ENCODE data around the gene SELENOK. TPM values are rescaled to one million over a fixed set of nuclear protein-coding genes. Genes with fewer than 3 reads are reported as not detected.

Gene SELENOK
- total and polyA plus RNA-seq, 10 donors = 28.4 to 84.0 (median 42.3) TPM

DNA sequence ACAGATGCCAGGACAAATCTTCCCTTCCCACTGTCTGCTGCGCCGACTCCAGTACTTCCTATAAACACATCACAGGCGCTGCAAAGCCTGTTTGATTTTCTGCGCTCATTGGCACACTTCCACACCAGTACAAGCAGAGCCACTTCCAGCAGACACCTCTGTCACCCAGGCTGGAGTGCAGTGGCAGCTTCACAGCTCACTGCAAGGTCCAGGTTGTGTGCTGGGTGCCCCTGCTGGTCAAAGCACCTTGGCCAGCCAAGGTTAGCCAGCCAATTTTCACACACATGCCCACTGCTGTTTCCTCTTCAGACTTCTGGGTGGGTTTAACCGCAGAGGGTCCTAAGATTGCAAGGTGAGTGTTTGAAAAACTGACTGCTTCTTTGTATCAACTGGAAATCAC, 50.4 kb downstream of the SELENOK start:
- Histone ChIP-seq H3K4me3 (no peak overlapping the region), H3K27me3 (replicated peaks in 1 of 7) (peaks cover 0 to 31% (median 17%) of the 10 kb centered on the region in 7 donors), H3K9me3 (no peaks in the 10 kb centered on the region), H3K27ac (no peak overlapping the region), H3K4me1 (peaks cover 0 to 25% (median 11%) of the 10 kb centered on the region in 6 donors), H3K36me3 (no peaks in the 10 kb centered on the region)
- 86 to 94% (median 89%) methylated on average over 5 of the region's 5 CpGs for WGBS, 5 donors
- TF ChIP-seq, protein P1, sequence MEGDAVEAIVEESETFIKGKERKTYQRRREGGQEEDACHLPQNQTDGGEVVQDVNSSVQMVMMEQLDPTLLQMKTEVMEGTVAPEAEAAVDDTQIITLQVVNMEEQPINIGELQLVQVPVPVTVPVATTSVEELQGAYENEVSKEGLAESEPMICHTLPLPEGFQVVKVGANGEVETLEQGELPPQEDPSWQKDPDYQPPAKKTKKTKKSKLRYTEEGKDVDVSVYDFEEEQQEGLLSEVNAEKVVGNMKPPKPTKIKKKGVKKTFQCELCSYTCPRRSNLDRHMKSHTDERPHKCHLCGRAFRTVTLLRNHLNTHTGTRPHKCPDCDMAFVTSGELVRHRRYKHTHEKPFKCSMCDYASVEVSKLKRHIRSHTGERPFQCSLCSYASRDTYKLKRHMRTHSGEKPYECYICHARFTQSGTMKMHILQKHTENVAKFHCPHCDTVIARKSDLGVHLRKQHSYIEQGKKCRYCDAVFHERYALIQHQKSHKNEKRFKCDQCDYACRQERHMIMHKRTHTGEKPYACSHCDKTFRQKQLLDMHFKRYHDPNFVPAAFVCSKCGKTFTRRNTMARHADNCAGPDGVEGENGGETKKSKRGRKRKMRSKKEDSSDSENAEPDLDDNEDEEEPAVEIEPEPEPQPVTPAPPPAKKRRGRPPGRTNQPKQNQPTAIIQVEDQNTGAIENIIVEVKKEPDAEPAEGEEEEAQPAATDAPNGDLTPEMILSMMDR (IDR thresholded peaks at IDR 0.05 in 8 of 11, conservative IDR thresholded peaks at IDR 0.05 in 3 of 11) = no peak
- TF ChIP-seq POLR2AphosphoS5 (IDR thresholded peaks at IDR 0.05) (no peak), POLR2A (IDR thresholded peaks at IDR 0.05) (no peak)
- DNase-seq = no peak
- intact Hi-C loops (cut with DNase I; ENCODE audit: low total_unique reads) = no loop called here

DNA sequence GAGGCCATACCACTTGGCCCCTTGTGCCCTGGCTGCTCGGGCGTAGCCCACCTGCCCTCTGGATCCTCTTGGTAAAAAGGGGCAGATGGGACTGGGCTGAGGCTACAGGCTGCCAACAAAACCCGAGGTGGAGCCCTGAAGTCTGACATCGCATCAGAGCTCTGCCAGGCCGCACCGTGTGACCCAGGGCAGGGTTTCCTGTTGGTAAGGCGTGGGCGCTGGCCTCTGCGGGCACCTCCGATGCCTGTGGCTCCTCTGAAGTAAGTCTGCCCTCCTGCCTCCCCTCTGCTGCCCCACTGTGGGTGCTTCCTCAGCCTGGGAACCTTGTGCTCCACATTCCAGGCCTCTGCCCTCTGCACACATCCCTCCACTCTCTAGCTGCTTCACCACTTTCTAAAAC, 54.3 kb downstream of the SELENOK start:
- Histone ChIP-seq H3K27me3 (replicated peaks in 1 of 7) (no peaks in the 10 kb centered on the region), H3K36me3 (no peaks in the 10 kb centered on the region), H3K4me3 (no peak overlapping the region), H3K9me3 (no peaks in the 10 kb centered on the region), H3K4me1 (peaks cover 0 to 6% (median 0%) of the 10 kb centered on the region in 6 donors), H3K27ac (no peak overlapping the region)
- DNase-seq = no peak
- intact Hi-C loops (cut with DNase I; ENCODE audit: low total_unique reads) = no loop called here
- TF ChIP-seq POLR2AphosphoS5 (IDR thresholded peaks at IDR 0.05) (no peak), POLR2A (IDR thresholded peaks at IDR 0.05) (no peak)
- TF ChIP-seq, protein P1 (IDR thresholded peaks at IDR 0.05 in 8 of 11, conservative IDR thresholded peaks at IDR 0.05 in 3 of 11) = no peak
- 59 to 75% (median 64%) methylated on average over 7 to 10 of the region's 10 CpGs for WGBS, 5 donors

DNA sequence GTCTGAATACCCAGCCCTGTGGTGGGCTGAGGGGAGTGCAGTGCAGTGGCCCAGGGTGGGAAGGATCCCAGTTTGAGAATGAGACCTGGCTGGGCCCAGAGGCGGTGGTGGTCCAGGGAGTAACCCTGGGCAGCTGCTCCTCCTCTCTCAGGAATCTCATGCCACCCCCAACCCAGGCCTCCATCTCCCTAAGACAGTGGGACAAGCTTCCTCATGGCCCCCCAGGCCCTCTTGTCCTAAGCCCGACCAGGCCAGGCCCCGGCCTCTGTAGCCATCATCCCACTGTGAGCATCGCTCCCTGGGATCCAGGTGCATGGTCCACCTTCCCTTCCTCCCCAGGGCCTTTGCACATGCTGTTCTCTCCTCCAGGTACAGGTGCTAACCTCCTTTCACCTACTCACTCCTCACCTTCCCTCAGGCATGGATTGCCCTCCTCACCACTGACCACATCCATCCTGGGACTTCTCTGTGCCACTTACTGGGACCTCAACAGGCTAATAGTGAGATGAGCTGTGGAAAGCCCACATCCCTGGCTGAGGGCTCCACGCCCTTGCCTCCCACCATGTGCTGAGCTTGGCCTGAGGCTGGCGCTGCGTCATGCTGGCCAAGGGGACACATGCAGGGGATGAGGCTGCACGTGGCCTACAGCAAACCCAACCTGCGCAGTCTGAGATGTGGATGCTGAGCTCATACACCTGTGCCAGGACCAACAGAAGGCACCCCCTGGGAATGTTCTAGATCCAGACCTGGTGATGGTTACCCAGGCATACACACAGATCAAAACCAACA, 55.4 kb downstream of the SELENOK start:
- Histone ChIP-seq H3K27me3 (replicated peaks in 1 of 7) (no peaks in the 10 kb centered on the region), H3K4me3 (no peak overlapping the region), H3K4me1 (peaks cover 0 to 6% (median 0%) of the 10 kb centered on the region in 6 donors), H3K9me3 (no peaks in the 10 kb centered on the region), H3K27ac (no peak overlapping the region), H3K36me3 (no peaks in the 10 kb centered on the region)
- intact Hi-C loops (cut with DNase I; ENCODE audit: low total_unique reads) = no loop called here
- TF ChIP-seq POLR2AphosphoS5 (IDR thresholded peaks at IDR 0.05) (no peak), POLR2A (IDR thresholded peaks at IDR 0.05) (no peak)
- DNase-seq = no peak
- 86 to 97% (median 89%) methylated on average over 7 to 9 of the region's 9 CpGs for WGBS, 5 donors

DNA sequence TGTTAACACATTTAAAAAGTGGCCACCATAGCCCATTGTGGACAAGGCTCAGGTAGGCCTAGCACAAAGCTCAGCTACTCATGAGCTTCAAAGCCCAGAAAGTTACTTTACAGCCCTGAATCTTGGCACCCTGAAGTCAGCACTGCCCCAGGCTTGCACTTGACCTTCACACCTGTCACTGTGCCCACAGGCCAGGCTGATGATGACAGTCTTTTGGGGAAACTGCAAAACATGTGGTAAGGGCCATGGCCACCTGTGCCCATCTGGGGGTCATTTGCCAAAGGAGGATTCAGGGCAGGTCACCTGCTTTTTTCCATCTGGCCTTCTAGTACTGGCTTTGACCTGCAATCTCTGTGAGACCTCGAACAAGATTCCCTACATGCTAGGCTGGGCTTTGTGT, 56.4 kb downstream of the SELENOK start:
- no peaks in the 10 kb centered on the region for H3K9me3 ChIP-seq
- H3K4me3 ChIP-seq = no peak overlapping the region
- no peak for TF ChIP-seq POLR2AphosphoS5 (IDR thresholded peaks at IDR 0.05)
- TF ChIP-seq, protein P1 (IDR thresholded peaks at IDR 0.05 in 8 of 11, conservative IDR thresholded peaks at IDR 0.05 in 3 of 11) = no peak
- no peak for TF ChIP-seq POLR2A (IDR thresholded peaks at IDR 0.05)
- H3K36me3 ChIP-seq = no peaks in the 10 kb centered on the region
- intact Hi-C loops (cut with DNase I; ENCODE audit: low total_unique reads) = no loop called here
- DNase-seq = no peak
- H3K27ac ChIP-seq = no peak overlapping the region
- no peaks in the 10 kb centered on the region for H3K27me3 ChIP-seq (replicated peaks in 1 of 7)
- WGBS, 5 donors = 58 to 87% (median 80%) methylated on average over 1 of the region's 1 CpG
- peaks cover 0 to 6% (median 0%) of the 10 kb centered on the region in 6 donors for H3K4me1 ChIP-seq
